CD8-positive, alpha-beta memory T cell (primary cell): Measurements from ENCODE around the gene C11orf21. TPM values are rescaled to one million over a fixed set of nuclear protein-coding genes. Genes with fewer than 3 reads are reported as not detected.

Experiments used
- CTCF ChIA-PET: fragments of 350-600 bp; sonication (Branson Sonifier 250); formaldehyde crosslinking; loops from one replicate; lab custom pipeline; 2021; ENCODE audit warnings: antibody characterized with exemption; lab: Charles Lee
- POLR2A ChIA-PET: fragments of 350-600 bp; sonication (Branson Sonifier 250); formaldehyde crosslinking; loops from one replicate; lab custom pipeline; 2021; ENCODE audit warnings: antibody characterized with exemption; lab: Charles Lee
- DNase-seq, 5 donors: peaks; one replicate each; pipeline versions ENCODE4 v3.0.0 to v3.0.0-alpha.2; 2020 to 2022; ENCODE audit warnings: mixed read lengths in 1 of 5
- H3K27ac ChIP-seq: one replicate; pipeline ENCODE4 v1.7.0; 2013; ENCODE audit warnings: low read depth, mild to moderate bottlenecking, low read length, moderate library complexity
- H3K27me3 ChIP-seq: 2 replicates; pipeline ENCODE4 v1.7.0; 2013; ENCODE audit warnings: low read length, mild to moderate bottlenecking; ENCODE audit not compliant: insufficient read depth, poor library complexity, severe bottlenecking
- H3K36me3 ChIP-seq: 2 replicates; pipeline ENCODE4 v1.7.0; 2013; ENCODE audit warnings: mild to moderate bottlenecking, low read length, moderate library complexity; ENCODE audit not compliant: insufficient read depth
- H3K4me1 ChIP-seq: 2 replicates; pipeline ENCODE4 v1.7.0; 2013; ENCODE audit warnings: mild to moderate bottlenecking, low read length, moderate library complexity; ENCODE audit not compliant: insufficient read depth
- H3K4me3 ChIP-seq: 2 replicates; pipeline ENCODE4 v1.7.0; 2013; ENCODE audit warnings: mild to moderate bottlenecking, low read length
- H3K9me3 ChIP-seq: 2 replicates; pipeline ENCODE4 v1.7.0; 2013; ENCODE audit warnings: mild to moderate bottlenecking, low read length
- H3K27ac Mint-ChIP-seq, 8 donors: one replicate each; pipeline ENCODE4 v1.8.0; 2020 to 2021; ENCODE audit warnings: mixed read lengths in 8 of 8, mild to moderate bottlenecking in 6 of 8, inconsistent platforms in 3 of 8, moderate library complexity in 3 of 8
- H3K27me3 Mint-ChIP-seq, 2 donors: one replicate each; pipeline ENCODE4 v1.8.0; 2020 to 2021; ENCODE audit warnings: mixed read lengths in 2 of 2, mild to moderate bottlenecking in 1 of 2, moderate library complexity in 1 of 2
- H3K36me3 Mint-ChIP-seq, 3 donors: one replicate each; pipeline ENCODE4 v1.8.0; 2020 to 2021; ENCODE audit warnings: mixed read lengths in 3 of 3, inconsistent platforms in 1 of 3, mild to moderate bottlenecking in 1 of 3
- H3K4me1 Mint-ChIP-seq, 3 donors: one replicate each; pipeline ENCODE4 v1.8.0; 2020 to 2021; ENCODE audit warnings: mixed read lengths in 3 of 3, inconsistent platforms in 1 of 3, mild to moderate bottlenecking in 1 of 3
- H3K4me3 Mint-ChIP-seq, 7 donors: one replicate each; pipeline ENCODE4 v1.8.0; 2020 to 2021; ENCODE audit warnings: mixed read lengths in 7 of 7, mild to moderate bottlenecking in 6 of 7, moderate library complexity in 4 of 7, inconsistent platforms in 2 of 7
- H3K9me3 Mint-ChIP-seq, 5 donors: one replicate each; pipeline ENCODE4 v1.8.0; 2020 to 2022; ENCODE audit warnings: mixed read lengths in 5 of 5, mild to moderate bottlenecking in 3 of 5, moderate library complexity in 2 of 5, inconsistent platforms in 1 of 5
- polyA plus RNA-seq: library from polyadenylated mRNA; unstranded; fragments of 300-500 nt; fragmentation: Illumina TruSeq; gene quantifications from one replicate; pipeline ENCODE4 v1.2.3, GENCODE V29; 2021
- total RNA-seq, 2 experiments: library from RNA; stranded (reverse); gene quantifications; one replicate each; pipeline ENCODE4 v1.2.3, GENCODE V29; 2021

C11orf21 gene
- total and polyA plus RNA-seq, 3 experiments from 2014 or later, result 8.8 to 30.1 (median 9.4) TPM

DNA sequence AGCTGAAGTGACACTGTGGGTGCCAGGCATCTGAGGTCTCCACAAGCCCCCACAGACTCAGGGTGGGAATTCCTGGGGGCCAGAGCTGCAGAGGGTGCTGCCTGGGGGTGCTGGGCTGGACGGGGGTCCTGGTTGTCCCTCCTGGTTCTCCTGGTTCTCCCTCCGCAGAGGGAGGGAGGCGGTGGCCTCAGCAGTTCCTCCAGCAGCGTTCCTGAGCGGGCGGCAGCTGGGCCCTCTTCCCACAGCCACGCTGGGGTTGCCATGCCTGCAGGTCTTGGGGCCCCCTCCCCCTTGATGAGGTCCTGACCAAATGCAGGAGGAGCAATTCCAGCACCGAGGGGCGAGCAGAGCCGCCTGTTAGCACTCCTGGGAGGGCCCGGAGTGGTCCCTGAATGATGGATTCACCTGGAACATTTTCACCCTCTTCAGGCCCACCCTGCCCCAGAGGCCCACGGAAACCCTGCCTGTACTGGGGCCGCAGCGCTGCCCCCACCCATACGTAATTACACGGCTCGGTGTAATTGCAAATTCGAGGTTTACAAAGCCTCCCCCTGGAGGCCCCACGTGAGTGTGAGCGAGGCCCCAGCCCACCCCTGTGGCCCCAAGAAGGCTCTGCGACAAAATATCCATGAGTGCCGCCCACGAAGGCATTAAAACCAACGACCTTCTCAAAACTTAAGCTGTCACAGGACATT is 635 bp downstream of the C11orf21 start:
- no peaks in the 10 kb centered on the region for H3K9me3 ChIP-seq
- DNase-seq, result peak in 2 of 5 donors; percentile 22 to 51
- peak overlapping the region; percentile 91 to 98 (median 94) for H3K27ac Mint-ChIP-seq
- ChIA-PET POLR2A (interaction anchor here (0.9 to 1.0 kb wide), 3 partner anchors 9 to 99 kb away, joined by 4 to 5 read pairs (median 4); partner anchors contain the start of gene TSSC4), CTCF (interaction anchor here (1.1 to 9.7 kb wide), 3 partner anchors 86 to 119 kb away, joined by 3 to 317 read pairs (median 7); no protein-coding TSS in a partner anchor)
- no peaks in the 10 kb centered on the region for H3K9me3 Mint-ChIP-seq
- H3K36me3 ChIP-seq, result peaks cover 6% of the 10 kb centered on the region
- peaks cover 65% of the 10 kb centered on the region for H3K4me1 ChIP-seq
- peak overlapping the region; percentile 88 for H3K4me3 ChIP-seq
- H3K4me3 Mint-ChIP-seq, result peak overlapping the region; percentile 94 to 98 (median 96)
- peaks cover 37 to 92% (median 45%) of the 10 kb centered on the region in 3 donors for H3K4me1 Mint-ChIP-seq
- peaks cover 0 to 19% (median 0%) of the 10 kb centered on the region in 3 donors for H3K36me3 Mint-ChIP-seq
- peak overlapping the region; percentile 79 for H3K27ac ChIP-seq
- no peaks in the 10 kb centered on the region for H3K27me3 ChIP-seq
- no peaks in the 10 kb centered on the region for H3K27me3 Mint-ChIP-seq

DNA sequence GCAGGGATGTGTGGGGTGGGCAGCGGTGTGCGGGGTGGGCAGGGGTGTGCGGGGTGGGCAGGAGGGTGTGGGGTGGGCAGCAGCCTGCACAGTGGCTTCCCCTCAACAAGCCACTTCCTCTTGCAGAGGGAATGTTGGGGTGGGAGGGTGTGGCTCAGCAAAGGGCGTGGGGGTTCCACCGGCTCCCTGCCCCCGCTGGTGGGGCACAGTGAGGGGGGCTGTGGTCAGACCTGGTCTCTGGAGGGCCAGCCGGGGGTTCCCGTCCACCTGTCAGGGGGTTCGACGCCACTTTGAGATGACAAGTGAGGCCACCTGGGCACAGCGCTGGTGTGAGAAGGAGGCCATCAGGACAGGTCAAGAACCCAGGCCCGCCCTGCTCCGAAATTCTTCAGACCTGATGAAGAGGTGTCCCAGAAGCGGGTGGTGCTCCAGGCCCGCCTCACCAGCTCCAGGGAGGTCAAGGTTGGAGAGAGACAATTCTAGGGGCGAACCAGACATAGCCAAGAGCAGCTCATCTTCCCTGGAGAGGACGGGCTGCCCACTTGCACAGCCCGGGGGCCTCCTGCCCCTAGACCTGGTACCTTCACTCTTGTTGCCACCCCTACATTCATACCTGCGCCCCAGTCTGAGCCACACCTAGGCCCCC is 1.3 kb downstream of the C11orf21 start:
- Mint-ChIP-seq H3K9me3 (no peaks in the 10 kb centered on the region), H3K4me1 (peaks cover 31 to 90% (median 40%) of the 10 kb centered on the region in 3 donors), H3K27me3 (no peaks in the 10 kb centered on the region), H3K4me3 (peak overlapping the region; percentile 94 to 98 (median 96)), H3K27ac (peak overlapping the region; percentile 61 to 96 (median 92)), H3K36me3 (peaks cover 0 to 19% (median 0%) of the 10 kb centered on the region in 3 donors)
- Histone ChIP-seq H3K27ac (peak overlapping the region; percentile 79), H3K9me3 (no peaks in the 10 kb centered on the region), H3K4me1 (peaks cover 59% of the 10 kb centered on the region), H3K27me3 (no peaks in the 10 kb centered on the region), H3K36me3 (peaks cover 6% of the 10 kb centered on the region), H3K4me3 (peak overlapping the region; percentile 88)
- ChIA-PET CTCF (interaction anchor here (1.1 to 9.7 kb wide), 5 partner anchors 10 to 120 kb away, joined by 3 to 317 read pairs (median 7); no protein-coding TSS in a partner anchor), POLR2A (no interaction called here)
- DNase-seq, result peak in 3 of 5 donors; percentile 46 to 68 (median 60)

DNA sequence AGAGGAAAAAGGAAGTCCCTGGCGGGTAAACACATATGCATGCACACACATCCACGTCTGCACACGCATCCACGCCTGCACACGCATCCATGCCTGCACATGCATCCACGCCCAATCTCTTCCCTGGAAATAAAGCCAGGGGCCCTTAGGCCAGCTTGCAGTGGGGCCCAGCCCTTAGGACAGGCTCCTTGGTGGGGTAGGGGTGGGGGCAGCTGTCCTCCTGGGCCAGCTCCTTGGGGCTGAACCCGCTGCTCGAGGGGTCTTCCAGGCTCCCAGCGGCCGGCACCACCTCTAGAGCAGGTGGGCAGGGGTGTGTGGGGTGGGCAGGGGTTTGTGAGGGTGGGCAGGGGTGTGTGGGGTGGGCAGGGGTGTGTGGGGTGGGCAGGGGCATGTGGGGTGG is 1.9 kb downstream of the C11orf21 start:
- no peaks in the 10 kb centered on the region for H3K9me3 Mint-ChIP-seq
- H3K27me3 ChIP-seq, result no peaks in the 10 kb centered on the region
- peaks cover 0 to 19% (median 0%) of the 10 kb centered on the region in 3 donors for H3K36me3 Mint-ChIP-seq
- POLR2A ChIA-PET, result interaction anchor here (1.1 kb wide), 1 partner anchor 599 kb away, joined by 3 read pairs; no protein-coding TSS in a partner anchor
- no peak for DNase-seq
- no peaks in the 10 kb centered on the region for H3K9me3 ChIP-seq
- H3K36me3 ChIP-seq, result peaks cover 6% of the 10 kb centered on the region
- peak overlapping the region; percentile 68 to 85 (median 78) for H3K4me3 Mint-ChIP-seq
- H3K27ac ChIP-seq, result no peak overlapping the region
- no peaks in the 10 kb centered on the region for H3K27me3 Mint-ChIP-seq
- peaks cover 27 to 90% (median 40%) of the 10 kb centered on the region in 3 donors for H3K4me1 Mint-ChIP-seq
- no peak overlapping the region for H3K4me3 ChIP-seq
- CTCF ChIA-PET, result interaction anchor here (1.1 to 9.7 kb wide), 6 partner anchors 9 to 149 kb away, joined by 3 to 317 read pairs (median 6); no protein-coding TSS in a partner anchor
- peak overlapping the region in 7 of 8 donors; percentile 55 to 91 (median 77) for H3K27ac Mint-ChIP-seq
- H3K4me1 ChIP-seq, result peaks cover 53% of the 10 kb centered on the region

DNA sequence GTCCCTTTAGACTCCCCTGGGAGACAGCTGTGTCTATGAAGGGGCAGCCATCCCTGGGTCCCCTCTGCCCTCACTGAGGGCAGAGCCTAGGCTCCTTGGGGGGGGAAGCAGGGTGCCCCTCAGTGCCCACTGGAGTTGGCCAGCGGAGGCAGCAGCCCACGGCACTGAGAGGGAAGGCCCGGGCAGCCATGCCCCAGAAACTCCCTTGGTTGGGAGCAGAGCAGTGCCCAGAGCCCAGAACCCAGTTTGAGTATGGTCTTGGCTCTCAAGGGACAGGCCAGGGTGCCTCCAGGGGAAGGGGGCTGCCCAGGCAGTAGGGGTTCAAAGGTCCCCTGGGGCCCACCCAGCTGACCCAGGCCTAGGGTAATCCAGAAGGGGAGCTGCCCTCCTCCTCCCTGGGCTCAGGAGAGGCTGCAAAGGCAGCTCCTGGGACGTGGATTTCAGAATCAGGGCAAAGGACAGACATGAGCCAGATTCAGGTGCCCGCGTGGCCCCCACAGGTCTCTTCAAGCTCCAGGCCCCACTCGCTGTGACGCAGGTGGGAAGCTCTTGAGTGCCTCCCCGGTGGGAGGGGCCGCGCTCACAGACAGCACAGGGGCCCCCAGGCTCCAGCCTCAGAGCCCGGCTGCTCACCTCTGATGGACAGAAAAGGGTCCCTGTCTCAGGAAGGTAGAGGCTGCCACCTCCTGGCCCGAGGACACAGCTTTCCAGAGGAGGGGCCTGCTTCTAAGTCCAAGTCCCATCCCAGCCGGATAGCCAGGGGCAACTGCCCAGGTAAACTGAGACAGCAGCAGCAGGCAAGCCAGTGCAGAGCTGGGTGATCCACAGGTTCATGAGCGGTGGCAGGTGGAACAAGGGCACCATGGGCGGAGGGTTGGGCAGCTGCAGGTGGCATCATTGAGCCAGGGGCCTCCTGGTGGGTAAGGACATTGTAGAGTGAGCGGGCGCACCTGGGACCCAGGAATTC is 2.6 kb downstream of the C11orf21 start:
- no peak overlapping the region for H3K4me3 ChIP-seq
- ChIA-PET POLR2A (interaction anchor here (1.1 kb wide), 1 partner anchor 600 kb away, joined by 3 read pairs; no protein-coding TSS in a partner anchor), CTCF (interaction anchor here (0.9 to 9.7 kb wide), 8 partner anchors 9 to 594 kb away, joined by 3 to 317 read pairs (median 5); no protein-coding TSS in a partner anchor)
- Mint-ChIP-seq H3K36me3 (peaks cover 0 to 19% (median 0%) of the 10 kb centered on the region in 3 donors), H3K4me1 (peaks cover 25 to 90% (median 41%) of the 10 kb centered on the region in 3 donors), H3K27ac (peak overlapping the region in 7 of 8 donors; percentile 38 to 91 (median 71)), H3K9me3 (no peaks in the 10 kb centered on the region), H3K4me3 (peak overlapping the region; percentile 68 to 85 (median 78)), H3K27me3 (no peaks in the 10 kb centered on the region)
- no peaks in the 10 kb centered on the region for H3K27me3 ChIP-seq
- H3K9me3 ChIP-seq, result no peaks in the 10 kb centered on the region
- peak in 2 of 5 donors; percentile 23 to 77 for DNase-seq
- no peak overlapping the region for H3K27ac ChIP-seq
- peaks cover 53% of the 10 kb centered on the region for H3K4me1 ChIP-seq
- H3K36me3 ChIP-seq, result peaks cover 6% of the 10 kb centered on the region

DNA sequence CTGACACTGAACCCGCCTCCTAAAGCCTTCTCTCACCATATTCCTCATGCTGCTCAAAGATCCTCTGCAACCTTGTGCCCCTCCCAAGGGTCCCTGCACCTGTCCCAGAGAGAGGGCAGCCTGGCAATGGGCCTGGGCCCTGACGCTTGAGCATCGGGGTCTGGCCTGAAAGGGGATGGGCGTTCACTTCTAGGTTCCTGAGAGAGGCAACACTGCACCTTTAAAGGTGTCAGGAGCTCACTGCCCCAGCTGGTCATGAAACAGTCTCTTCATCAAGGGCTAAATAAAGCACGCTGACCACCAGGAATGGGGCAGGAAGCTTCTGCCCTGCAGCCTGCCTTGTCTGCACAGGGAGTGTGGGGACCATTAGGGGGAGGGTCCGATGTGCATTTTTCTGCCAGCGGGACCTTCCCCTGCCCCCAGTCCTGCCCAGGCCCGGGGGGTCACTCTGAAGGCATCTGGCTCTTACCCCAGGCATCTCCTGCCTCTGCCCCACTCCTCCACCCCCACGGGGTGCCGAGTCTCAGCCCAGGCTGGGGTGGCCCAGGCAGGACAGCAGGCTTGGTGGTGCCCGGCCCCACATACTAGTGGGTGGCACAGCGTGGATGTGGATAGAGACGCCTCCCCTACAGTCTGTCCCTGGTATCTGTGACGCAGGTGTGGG is 3.5 kb downstream of the C11orf21 start:
- Histone ChIP-seq H3K4me3 (no peak overlapping the region), H3K27me3 (no peaks in the 10 kb centered on the region), H3K4me1 (peaks cover 46% of the 10 kb centered on the region), H3K27ac (no peak overlapping the region), H3K9me3 (no peaks in the 10 kb centered on the region), H3K36me3 (peaks cover 6% of the 10 kb centered on the region)
- Mint-ChIP-seq H3K4me3 (peak overlapping the region in 3 of 7 donors; percentile 32 to 75 (median 33)), H3K9me3 (no peaks in the 10 kb centered on the region), H3K4me1 (peaks cover 31 to 90% (median 43%) of the 10 kb centered on the region in 3 donors), H3K36me3 (peaks cover 0 to 19% (median 0%) of the 10 kb centered on the region in 3 donors), H3K27me3 (no peaks in the 10 kb centered on the region), H3K27ac (peak overlapping the region in 7 of 8 donors; percentile 52 to 91 (median 81))
- no peak for DNase-seq
- ChIA-PET CTCF (interaction anchor here (0.9 to 9.7 kb wide), 6 partner anchors 8 to 595 kb away, joined by 3 to 317 read pairs (median 6); no protein-coding TSS in a partner anchor), POLR2A (no interaction called here)

DNA sequence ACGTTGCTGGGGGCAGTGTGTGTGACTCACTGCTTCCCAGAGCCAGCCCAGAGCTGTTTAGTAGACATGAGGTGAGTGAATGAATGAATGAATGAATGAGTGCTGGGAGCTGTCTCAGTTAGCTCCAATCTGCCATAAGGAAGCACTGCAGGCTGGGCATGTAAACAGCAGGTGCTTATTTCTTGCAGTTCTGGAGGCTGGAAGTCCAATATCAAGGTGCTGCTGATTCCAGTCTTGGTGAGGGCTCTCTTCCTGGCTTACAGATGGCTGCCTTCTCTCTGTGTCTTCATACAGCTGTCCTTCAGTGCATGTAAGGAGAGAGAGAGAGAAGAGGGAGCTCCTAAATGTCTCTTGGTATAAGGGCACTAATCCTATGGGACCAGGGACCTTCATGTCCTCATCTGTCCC is 4.1 kb downstream of the C11orf21 start:
- Mint-ChIP-seq H3K4me1 (peaks cover 29 to 87% (median 41%) of the 10 kb centered on the region in 3 donors), H3K27me3 (peaks cover 0 to 2% of the 10 kb centered on the region in 2 donors), H3K27ac (peak overlapping the region; percentile 52 to 91 (median 82)), H3K9me3 (no peaks in the 10 kb centered on the region), H3K4me3 (peak overlapping the region in 5 of 7 donors; percentile 11 to 75 (median 32)), H3K36me3 (peaks cover 0 to 19% (median 0%) of the 10 kb centered on the region in 3 donors)
- H3K9me3 ChIP-seq, result no peaks in the 10 kb centered on the region
- POLR2A ChIA-PET, result no interaction called here
- H3K27me3 ChIP-seq, result no peaks in the 10 kb centered on the region
- H3K27ac ChIP-seq, result no peak overlapping the region
- CTCF ChIA-PET, result interaction anchor here (1.2 to 1.3 kb wide), 2 partner anchors 90 to 100 kb away, joined by 3 read pairs; no protein-coding TSS in a partner anchor
- no peak for DNase-seq
- peaks cover 6% of the 10 kb centered on the region for H3K36me3 ChIP-seq
- H3K4me3 ChIP-seq, result no peak overlapping the region
- H3K4me1 ChIP-seq, result peaks cover 41% of the 10 kb centered on the region
